A549 treated with AZD9567 at 1 μM for 4 hours (cell line): ENCODE results near the gene MTMR1. TPM values are rescaled to one million over a fixed set of nuclear protein-coding genes. Genes with fewer than 3 reads are reported as not detected.

Source experiments
- total RNA-seq: library from RNA; stranded (reverse); fragments of 200-300 nt; extraction: Qiagen RNA extraction; gene quantifications from 5 replicates; pipeline ENCODE4 v1.2.3, GENCODE V29; 2022; ENCODE audit not compliant: insufficient read depth

The MTMR1 gene
- 12.2 to 19.3 TPM (median 15.8 TPM) in 5 replicates for total RNA-seq

DNA sequence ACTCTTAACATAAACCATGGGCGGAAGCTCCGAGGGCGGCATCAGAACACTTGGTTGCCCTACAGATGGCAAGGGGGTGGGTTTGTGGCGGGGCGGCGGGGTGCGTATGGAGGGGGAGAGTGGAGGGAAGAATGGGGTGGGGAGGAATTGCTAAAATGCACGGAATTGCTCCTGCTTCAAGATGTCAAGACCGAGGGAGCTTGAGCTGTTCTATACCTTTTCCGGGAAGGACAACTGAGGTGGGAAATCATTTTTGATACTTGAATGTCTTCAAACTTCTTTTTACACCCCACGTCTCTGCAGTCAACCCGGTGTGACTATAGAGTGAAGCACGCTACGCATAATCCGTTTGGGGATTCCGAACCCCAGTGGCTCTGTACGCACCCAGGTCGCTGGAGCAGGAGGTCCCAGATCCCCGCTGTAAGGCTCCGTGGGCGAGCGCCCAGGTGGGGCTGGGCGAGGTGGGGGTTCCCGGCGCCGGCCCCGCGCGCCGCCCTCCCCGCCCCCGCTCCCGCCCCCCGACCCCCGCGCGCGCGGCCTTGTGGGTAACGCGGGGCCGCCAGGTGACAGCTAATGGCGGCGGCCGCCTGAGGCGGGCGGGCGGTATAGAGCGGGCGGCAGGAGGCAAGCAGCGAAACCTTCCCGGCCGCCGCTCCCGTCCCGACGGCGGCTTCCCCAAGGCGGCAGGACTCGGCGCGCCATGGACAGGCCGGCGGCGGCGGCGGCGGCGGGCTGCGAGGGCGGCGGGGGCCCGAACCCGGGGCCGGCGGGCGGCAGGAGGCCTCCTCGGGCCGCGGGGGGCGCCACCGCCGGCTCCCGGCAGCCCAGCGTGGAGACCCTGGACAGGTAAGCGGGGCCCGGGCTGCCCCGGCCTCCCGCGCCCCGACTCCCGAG lies at the start of gene MTMR1:
TSS of gene MTMR1 (plus strand) at position 566 of the 894 bp plus-strand sequence. CDS start at position 701, 135 bp downstream.

Other genes starting within 250 kb of the MTMR1 start
- 6.0 to 9.9 TPM (median 7.3 TPM) in 5 replicates for gene MTM1, start 124.8 kb upstream of the MTMR1 start, total RNA-seq
- gene CD99L2, start 205.3 kb downstream of the MTMR1 start, total RNA-seq: 52.6 to 70.2 TPM (median 53.9 TPM) in 5 replicates